ENCODE data around the gene EFCAB8. TPM values are rescaled to one million over a fixed set of nuclear protein-coding genes. Genes with fewer than 3 reads are reported as not detected.
A peak's percentile ranks its signal among the peaks of the same experiment; 100 is the strongest.

The EFCAB8 gene
- total RNA-seq, 1 donor from 2014 or later = 0.72 TPM

- peaks cover 5% of the 10 kb centered on the region for H3K4me1 ChIP-seq
- H3K27me3 ChIP-seq = no peaks in the 10 kb centered on the region
- ATAC-seq (no peak), DNase-seq (peak; percentile 57)
- TF ChIP-seq CTCF (IDR thresholded peaks at IDR 0.05) = no peak
- H3K36me3 ChIP-seq = no peaks in the 10 kb centered on the region
- intact Hi-C loops (cut with DNase I) = no loop called here
- H3K4me3 ChIP-seq = no peak overlapping the region
- no peak overlapping the region for H3K27ac ChIP-seq
- H3K9me3 ChIP-seq = no peaks in the 10 kb centered on the region
These were observed 109.9 kb downstream of the EFCAB8 start for GRCh38 chr20:32968478-32969241.

- no peaks in the 10 kb centered on the region for H3K36me3 ChIP-seq
- no peak for ATAC-seq
- H3K27me3 ChIP-seq = no peaks in the 10 kb centered on the region
- no peaks in the 10 kb centered on the region for H3K9me3 ChIP-seq
- peak; percentile 45 for DNase-seq
- peaks cover 5% of the 10 kb centered on the region for H3K4me1 ChIP-seq
- no peak overlapping the region for H3K4me3 ChIP-seq
- intact Hi-C loops (cut with DNase I) = no loop called here
- no peak for TF ChIP-seq CTCF (IDR thresholded peaks at IDR 0.05)
- H3K27ac ChIP-seq = no peak overlapping the region
These were observed 110.8 kb downstream of the EFCAB8 start for GRCh38 chr20:32969356-32970114.

- DNase-seq (peak; percentile 52), ATAC-seq (no peak)
- peak overlapping the region; percentile 4 for H3K27ac ChIP-seq
- intact Hi-C loops (cut with DNase I) = no loop called here
- H3K4me3 ChIP-seq = no peak overlapping the region
- TF ChIP-seq CTCF (IDR thresholded peaks at IDR 0.05) = no peak
- peaks cover 5% of the 10 kb centered on the region for H3K4me1 ChIP-seq
- no peaks in the 10 kb centered on the region for H3K9me3 ChIP-seq
- no peaks in the 10 kb centered on the region for H3K36me3 ChIP-seq
- no peaks in the 10 kb centered on the region for H3K27me3 ChIP-seq
These were observed 111.6 kb downstream of the EFCAB8 start for GRCh38 chr20:32970115-32970972.

GRCh38 chr20:32970973-32971300 is 112.2 kb downstream of the EFCAB8 start:
- H3K4me3 ChIP-seq = no peak overlapping the region
- DNase-seq (peak; percentile 56), ATAC-seq (no peak)
- peaks cover 5% of the 10 kb centered on the region for H3K4me1 ChIP-seq
- intact Hi-C loops (cut with DNase I) = no loop called here
- H3K9me3 ChIP-seq = no peaks in the 10 kb centered on the region
- no peak for TF ChIP-seq CTCF (IDR thresholded peaks at IDR 0.05)
- H3K27ac ChIP-seq = peak overlapping the region; percentile 4
- no peaks in the 10 kb centered on the region for H3K27me3 ChIP-seq
- H3K36me3 ChIP-seq = no peaks in the 10 kb centered on the region

GRCh38 chr20:32971703-32972161 is 113.0 kb downstream of the EFCAB8 start:
- H3K36me3 ChIP-seq = no peaks in the 10 kb centered on the region
- H3K4me1 ChIP-seq = peaks cover 5% of the 10 kb centered on the region
- ATAC-seq (no peak), DNase-seq (no peak)
- no peaks in the 10 kb centered on the region for H3K9me3 ChIP-seq
- H3K4me3 ChIP-seq = no peak overlapping the region
- intact Hi-C loops (cut with DNase I) = no loop called here
- no peaks in the 10 kb centered on the region for H3K27me3 ChIP-seq
- no peak for TF ChIP-seq CTCF (IDR thresholded peaks at IDR 0.05)
- H3K27ac ChIP-seq = peak overlapping the region; percentile 55

All from upper lobe of right lung (tissue), 1 donor.